OCI-M2 (cell line): Measurements from ENCODE around the gene NLRC5.
"Not testable (repeated sequence)": the region's sequence is repeated elsewhere in the genome, so short reads cannot be mapped to it uniquely, and the experiment has no call there.

Source experiments
- DNase-seq: peaks from one replicate; lab custom pipeline; 2025; ENCODE audit not compliant: unreplicated experiment; lab: John Stamatoyannopoulos, UW

The NLRC5 gene

GRCh38 chr16:56960681-56961281 lies 28.6 kb upstream of the NLRC5 start:
- DNase-seq = no peak

- no peak for DNase-seq
Measured at GRCh38 chr16:56961386-56961785, 28.0 kb upstream of the NLRC5 start.

- DNase-seq = no peak
Measured at GRCh38 chr16:56961851-56962281, 27.5 kb upstream of the NLRC5 start, which contains the start of gene CETP. Gene CETP, plus strand, starts transcription at chr16:56961950. Its CDS starts 30 bp downstream, at chr16:56961980.

- peak; percentile 43 for DNase-seq
Measured at GRCh38 chr16:56964243-56965148, 24.9 kb upstream of the NLRC5 start.

- no peak for DNase-seq
Measured at GRCh38 chr16:56965149-56966092, 23.9 kb upstream of the NLRC5 start.

GRCh38 chr16:56966093-56966475 lies 23.3 kb upstream of the NLRC5 start:
- no peak for DNase-seq

GRCh38 chr16:56967733-56968132 lies 21.6 kb upstream of the NLRC5 start:
- no peak for DNase-seq

GRCh38 chr16:56969769-56970168 lies 19.6 kb upstream of the NLRC5 start:
- no peak for DNase-seq

GRCh38 chr16:56970934-56971767 lies 18.2 kb upstream of the NLRC5 start:
- no peak for DNase-seq

- DNase-seq = no peak
Measured at GRCh38 chr16:56971768-56972043, 17.7 kb upstream of the NLRC5 start.

- DNase-seq = no peak
Measured at GRCh38 chr16:56972403-56973293, 16.7 kb upstream of the NLRC5 start.

GRCh38 chr16:56973294-56973689 lies 16.1 kb upstream of the NLRC5 start:
- DNase-seq = no peak

- DNase-seq = not testable (repeated sequence)
Measured at GRCh38 chr16:56973899-56974298, 15.5 kb upstream of the NLRC5 start.

GRCh38 chr16:56974549-56975300 lies 14.6 kb upstream of the NLRC5 start:
- no peak for DNase-seq

GRCh38 chr16:56975714-56976113 lies 13.6 kb upstream of the NLRC5 start:
- no peak for DNase-seq

- DNase-seq = no peak
Measured at GRCh38 chr16:56977216-56977615, 12.1 kb upstream of the NLRC5 start.

GRCh38 chr16:56977823-56978430 lies 11.4 kb upstream of the NLRC5 start:
- no peak for DNase-seq

GRCh38 chr16:56980201-56980535 lies 9.2 kb upstream of the NLRC5 start:
- DNase-seq = no peak
